Neural crest cell (in vitro differentiated cells): ENCODE measurements around the gene ETV4. TPM values are rescaled to one million over a fixed set of nuclear protein-coding genes. Genes with fewer than 3 reads are reported as not detected.
A peak's percentile ranks its signal among the peaks of the same experiment; 100 is the strongest.

Experiments used
- DNase-seq: peaks from one replicate; pipeline ENCODE4 v3.0.0; 2021; ENCODE audit warnings: low read depth, mixed read lengths, low spot score
- H3K27ac Mint-ChIP-seq: one replicate; pipeline ENCODE4 v1.8.0; 2021; ENCODE audit warnings: mild to moderate bottlenecking, mixed read lengths; ENCODE audit not compliant: unreplicated experiment
- H3K27me3 Mint-ChIP-seq: 2 replicates; pipeline ENCODE4 v1.8.0; 2021; ENCODE audit warnings: low read depth, mild to moderate bottlenecking, mixed read lengths
- H3K36me3 Mint-ChIP-seq: 2 replicates; pipeline ENCODE4 v1.8.0; 2021; ENCODE audit warnings: low read depth, mild to moderate bottlenecking, mixed read lengths
- H3K4me1 Mint-ChIP-seq: 2 replicates; pipeline ENCODE4 v1.8.0; 2021; ENCODE audit warnings: mixed read lengths
- H3K4me3 Mint-ChIP-seq: one replicate; pipeline ENCODE4 v1.8.0; 2021; ENCODE audit warnings: mild to moderate bottlenecking, mixed read lengths
- H3K9me3 Mint-ChIP-seq: 2 replicates; pipeline ENCODE4 v1.8.0; 2021; ENCODE audit warnings: mixed read lengths
- CTCF ChIP-seq: fragments of 200-600 bp; sonication (generic); conservative IDR thresholded peaks from 2 replicates; pipeline ENCODE4 v1.5.0; 2021; ENCODE audit warnings: antibody characterized with exemption, mild to moderate bottlenecking
- total RNA-seq: library from RNA; stranded (reverse); gene quantifications from 2 replicates; pipeline ENCODE4 v1.2.1, GENCODE V29; 2021

The ETV4 gene
- total RNA-seq, 1 donor from 2014 or later: 59.6 TPM

GRCh38 chr17:43540821-43541674, 5.1 kb downstream of the ETV4 start:
- no peak for DNase-seq
- H3K4me1 Mint-ChIP-seq: peaks cover 69% of the 10 kb centered on the region
- TF ChIP-seq CTCF: no peak
- no peaks in the 10 kb centered on the region for H3K36me3 Mint-ChIP-seq
- peak overlapping the region; percentile 68 for H3K4me3 Mint-ChIP-seq
- H3K27me3 Mint-ChIP-seq: peaks cover 11% of the 10 kb centered on the region
- H3K27ac Mint-ChIP-seq: no peak overlapping the region
- no peaks in the 10 kb centered on the region for H3K9me3 Mint-ChIP-seq

DNA sequence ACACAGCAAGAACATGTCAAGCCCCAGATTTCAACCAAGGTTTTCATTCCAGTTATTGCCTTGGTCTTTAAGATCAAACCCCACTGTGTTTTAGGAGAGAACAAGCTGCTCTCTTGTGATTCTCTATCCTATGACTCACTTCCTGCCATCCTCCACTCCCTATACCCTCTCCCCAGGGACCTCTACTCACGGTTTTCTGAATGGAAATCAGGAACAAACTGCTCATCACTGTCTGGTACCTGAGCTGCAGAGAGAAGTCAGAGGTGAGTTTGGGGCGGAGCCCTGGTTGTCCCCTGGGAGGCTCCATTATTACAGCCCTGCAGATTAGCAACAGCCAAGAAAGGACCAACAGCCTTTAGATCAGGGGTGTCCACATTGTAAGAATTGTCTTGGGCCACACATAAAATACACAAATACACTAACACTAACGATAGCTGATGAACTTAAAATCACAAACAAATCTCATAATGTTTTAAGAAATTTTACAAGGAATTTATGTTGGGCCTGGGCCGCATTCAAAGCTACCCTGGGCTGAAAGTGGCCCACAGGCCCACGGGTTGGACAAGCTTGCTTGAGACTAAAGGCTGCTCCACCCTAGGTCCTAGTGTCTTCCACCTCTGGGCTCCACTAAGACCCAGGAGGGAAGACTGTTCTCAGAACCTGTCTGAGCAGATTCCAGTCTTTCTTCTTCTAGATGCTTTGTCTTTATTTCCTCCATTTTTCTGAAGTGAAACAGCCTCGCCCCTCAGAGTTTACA, 9.7 kb downstream of the ETV4 start:
- H3K4me1 Mint-ChIP-seq: peaks cover 40% of the 10 kb centered on the region
- peak overlapping the region; percentile 13 for H3K4me3 Mint-ChIP-seq
- no peak for DNase-seq
- H3K9me3 Mint-ChIP-seq: no peaks in the 10 kb centered on the region
- H3K27ac Mint-ChIP-seq: peak overlapping the region; percentile 87
- H3K36me3 Mint-ChIP-seq: no peaks in the 10 kb centered on the region
- TF ChIP-seq CTCF: no peak
- no peaks in the 10 kb centered on the region for H3K27me3 Mint-ChIP-seq

DNA sequence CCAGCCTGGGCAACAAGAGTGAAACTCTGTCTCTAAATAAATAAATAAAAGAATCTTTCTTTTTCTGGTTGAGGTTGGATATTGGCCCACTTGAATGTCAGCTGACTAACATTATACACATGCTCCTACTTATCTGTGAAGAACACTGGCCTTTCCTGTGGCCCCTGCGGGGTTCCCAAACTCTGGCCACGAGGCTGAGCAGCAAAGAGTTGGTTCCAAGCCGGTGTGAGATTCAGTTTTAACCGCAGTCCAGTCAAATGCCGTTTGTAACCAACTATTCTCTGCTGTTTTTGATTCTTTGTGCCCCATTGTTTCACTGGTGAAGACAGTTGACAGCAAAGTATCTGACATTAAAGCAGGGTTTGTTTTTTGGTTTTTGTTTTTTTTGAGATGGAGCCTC, 11.2 kb downstream of the ETV4 start:
- Mint-ChIP-seq H3K36me3 (peaks cover 4% of the 10 kb centered on the region), H3K4me3 (no peak overlapping the region)
- no peak for TF ChIP-seq CTCF

GRCh38 chr17:43533699-43534098, 12.4 kb downstream of the ETV4 start:
- DNase-seq: no peak
- peaks cover 4% of the 10 kb centered on the region for H3K36me3 Mint-ChIP-seq
- no peak for TF ChIP-seq CTCF
- peaks cover 4% of the 10 kb centered on the region for H3K27me3 Mint-ChIP-seq
- peaks cover 46% of the 10 kb centered on the region for H3K4me1 Mint-ChIP-seq
- no peaks in the 10 kb centered on the region for H3K9me3 Mint-ChIP-seq
- H3K27ac Mint-ChIP-seq: no peak overlapping the region
- no peak overlapping the region for H3K4me3 Mint-ChIP-seq

More for the DNA sequence above, 11.2 kb downstream of the ETV4 start:
- H3K4me1 Mint-ChIP-seq: peaks cover 48% of the 10 kb centered on the region
- peaks cover 4% of the 10 kb centered on the region for H3K27me3 Mint-ChIP-seq
- no peaks in the 10 kb centered on the region for H3K9me3 Mint-ChIP-seq
- no peak for DNase-seq
- H3K27ac Mint-ChIP-seq: no peak overlapping the region

DNA sequence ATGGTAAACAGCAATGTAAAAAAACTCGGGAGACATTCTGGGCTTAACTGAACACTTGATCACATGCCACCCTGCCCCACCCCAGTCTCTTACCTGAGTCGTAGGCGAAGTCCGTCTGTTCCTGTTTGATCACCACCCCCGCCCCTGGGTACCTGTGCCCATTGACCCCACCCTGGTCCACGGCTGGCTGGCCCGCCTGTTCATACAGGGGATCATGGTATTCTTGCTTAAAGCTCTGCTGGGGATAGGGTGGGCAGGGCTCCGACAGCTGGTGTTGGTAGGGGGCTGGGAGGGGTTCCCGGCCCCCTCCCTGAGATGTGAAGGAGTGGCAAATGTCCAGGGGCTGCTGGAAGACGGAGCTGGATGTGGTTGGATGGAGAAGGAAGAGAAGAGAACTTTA, 13.6 kb downstream of the ETV4 start:
- TF ChIP-seq CTCF: no peak
- Mint-ChIP-seq H3K9me3 (no peaks in the 10 kb centered on the region), H3K27ac (no peak overlapping the region), H3K4me3 (no peak overlapping the region), H3K4me1 (peaks cover 49% of the 10 kb centered on the region), H3K27me3 (peaks cover 4% of the 10 kb centered on the region), H3K36me3 (peaks cover 7% of the 10 kb centered on the region)
- DNase-seq: no peak
